ENCODE data around the gene TMEM250. TPM values are rescaled to one million over a fixed set of nuclear protein-coding genes. Genes with fewer than 3 reads are reported as not detected.

The TMEM250 gene
- total RNA-seq, 1 donor from 2014 or later, result 59.7 TPM

DNA sequence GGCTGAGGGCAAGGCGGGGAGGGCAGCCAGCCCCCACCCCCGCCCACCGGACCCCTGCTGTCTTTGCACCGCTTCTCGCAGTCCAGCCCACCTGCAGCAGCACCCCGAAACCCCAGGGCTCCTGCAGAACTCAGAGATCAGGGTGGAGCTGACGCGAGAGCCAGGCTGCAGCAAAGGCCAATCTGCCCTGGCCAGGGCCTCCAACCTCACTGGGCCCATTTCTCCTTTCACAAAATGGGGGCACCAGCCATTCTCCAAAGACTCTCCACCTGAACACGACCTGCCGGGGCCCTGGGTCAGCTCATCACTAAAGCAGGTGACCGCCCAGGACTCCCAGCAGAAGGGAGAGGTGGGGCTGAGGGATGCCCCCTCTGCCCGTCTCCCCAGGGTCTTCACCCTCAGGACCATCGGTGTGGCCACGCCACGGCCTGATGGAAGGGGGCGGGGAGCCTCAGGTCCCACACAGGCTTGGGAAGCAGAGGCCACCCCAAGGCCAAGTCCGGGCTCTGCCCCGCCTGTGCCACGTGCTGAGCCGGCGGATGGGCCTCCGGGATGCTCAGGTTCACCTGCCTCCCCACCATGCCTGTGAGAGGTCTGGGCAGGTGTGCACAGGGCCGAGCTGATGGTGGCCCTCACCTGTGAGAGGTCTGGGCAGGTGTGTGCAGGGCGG is 36.7 kb downstream of the TMEM250 start:
- no peak for DNase-seq

- no peak for DNase-seq
These were observed 37.4 kb downstream of the TMEM250 start for GRCh38 chr9:136081113-136081825.

DNA sequence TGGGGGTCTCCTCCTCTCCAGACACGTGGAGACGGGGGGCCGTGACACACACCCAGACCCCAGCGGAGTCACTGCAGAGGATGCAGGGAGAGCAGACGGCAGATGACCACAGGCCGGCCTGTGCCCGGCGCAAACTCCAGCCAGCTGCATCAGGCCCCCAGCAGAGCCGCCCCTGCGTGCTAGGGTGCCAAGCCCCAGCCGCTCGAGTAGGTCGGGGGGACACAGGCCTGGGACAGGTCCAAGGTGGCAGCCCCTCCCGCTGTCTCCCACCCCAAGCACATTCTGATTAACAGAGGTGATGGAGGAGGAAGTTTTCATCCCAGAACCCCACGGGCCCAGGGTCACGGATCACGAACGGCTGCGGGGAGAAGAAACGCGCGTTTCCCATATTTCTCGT is 38.0 kb downstream of the TMEM250 start:
- no peak for DNase-seq

- no peak for DNase-seq
These were observed 38.8 kb downstream of the TMEM250 start for GRCh38 chr9:136079916-136080246.

- no peak for DNase-seq
These were observed 39.3 kb downstream of the TMEM250 start for GRCh38 chr9:136079211-136079915.

GRCh38 chr9:136078498-136079011 is 40.1 kb downstream of the TMEM250 start:
- no peak for DNase-seq

- DNase-seq, result no peak
These were observed 40.7 kb downstream of the TMEM250 start for GRCh38 chr9:136078024-136078423.

GRCh38 chr9:136077491-136077890 is 41.2 kb downstream of the TMEM250 start:
- no peak for DNase-seq

GRCh38 chr9:136075881-136076678 is 42.6 kb downstream of the TMEM250 start:
- DNase-seq, result no peak

GRCh38 chr9:136075134-136075841 is 43.4 kb downstream of the TMEM250 start:
- no peak for DNase-seq

DNA sequence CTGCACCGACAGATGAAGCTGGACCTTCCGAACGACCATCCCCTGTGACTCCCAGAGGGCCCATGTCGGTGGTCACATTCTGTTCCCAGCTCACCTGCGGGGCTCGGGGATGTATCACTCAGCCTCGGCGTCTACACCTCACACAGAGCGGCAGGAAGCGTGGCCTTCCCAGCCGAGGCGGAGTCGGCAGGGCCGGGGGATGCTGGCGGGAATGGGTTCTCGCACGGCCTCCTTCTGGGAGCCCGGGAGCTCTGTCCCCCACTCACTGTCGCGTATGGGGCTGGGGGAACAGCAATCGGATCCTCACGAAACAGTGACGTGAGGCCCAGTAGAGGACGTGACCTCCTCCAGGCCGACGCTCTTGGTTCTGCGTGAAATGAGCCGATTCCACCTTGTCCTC is 44.0 kb downstream of the TMEM250 start:
- DNase-seq, result no peak

Other genes starting within 250 kb of the TMEM250 start
- 17.5 and 20.1 TPM in 2 replicates for gene CAMSAP1, start 211.3 kb downstream of the TMEM250 start, total RNA-seq
- 35.9 and 36.2 TPM in 2 replicates for gene UBAC1, start 157.5 kb downstream of the TMEM250 start, total RNA-seq
- 21.6 and 26.5 TPM in 2 replicates for gene NACC2, start 23.6 kb downstream of the TMEM250 start, total RNA-seq
- gene LHX3, start 86.3 kb upstream of the TMEM250 start, total RNA-seq, result not detected in 2 replicates
- gene QSOX2, start 126.9 kb upstream of the TMEM250 start, total RNA-seq, result 9.0 and 20.1 TPM in 2 replicates
- gene CCDC187, start 185.2 kb upstream of the TMEM250 start, total RNA-seq, result not detected in 2 replicates
- 27.2 and 37.1 TPM in 2 replicates for gene GPSM1, start 208.7 kb upstream of the TMEM250 start, total RNA-seq
- 15.4 and 34.5 TPM in 2 replicates for gene DNLZ, start 244.9 kb upstream of the TMEM250 start, total RNA-seq

Data from dermis blood vessel endothelial cell (primary cell).